HG02973 (cell line): ENCODE data around the gene FAM25A.

ENCODE experiments used
- ATAC-seq: cut with Tn5 transposase; IDR thresholded peaks from one replicate; pipeline ENCODE4 v1.9.1; 2021; ENCODE audit warnings: moderate library complexity; ENCODE audit not compliant: unreplicated experiment

FAM25A gene

DNA sequence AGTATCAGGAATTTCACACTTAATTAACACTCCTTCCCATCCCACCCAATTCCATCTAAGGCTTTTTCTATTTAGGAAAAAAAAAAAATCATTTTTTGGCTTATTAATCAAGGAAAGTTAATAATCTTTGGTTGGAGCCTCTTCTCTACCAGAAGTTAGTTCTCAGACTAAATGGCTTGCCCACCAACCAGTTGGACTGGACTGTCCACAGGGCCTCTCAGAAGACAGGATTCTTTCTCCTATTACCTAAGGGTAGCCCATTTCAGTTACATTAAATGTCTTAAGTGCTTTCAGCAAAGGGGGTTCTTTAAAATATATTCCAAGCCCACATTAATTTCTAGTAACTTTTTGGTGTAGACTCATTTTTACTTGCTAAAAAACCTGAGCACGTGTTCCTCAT, 39.3 kb downstream of the FAM25A start:
- ATAC-seq: no peak

DNA sequence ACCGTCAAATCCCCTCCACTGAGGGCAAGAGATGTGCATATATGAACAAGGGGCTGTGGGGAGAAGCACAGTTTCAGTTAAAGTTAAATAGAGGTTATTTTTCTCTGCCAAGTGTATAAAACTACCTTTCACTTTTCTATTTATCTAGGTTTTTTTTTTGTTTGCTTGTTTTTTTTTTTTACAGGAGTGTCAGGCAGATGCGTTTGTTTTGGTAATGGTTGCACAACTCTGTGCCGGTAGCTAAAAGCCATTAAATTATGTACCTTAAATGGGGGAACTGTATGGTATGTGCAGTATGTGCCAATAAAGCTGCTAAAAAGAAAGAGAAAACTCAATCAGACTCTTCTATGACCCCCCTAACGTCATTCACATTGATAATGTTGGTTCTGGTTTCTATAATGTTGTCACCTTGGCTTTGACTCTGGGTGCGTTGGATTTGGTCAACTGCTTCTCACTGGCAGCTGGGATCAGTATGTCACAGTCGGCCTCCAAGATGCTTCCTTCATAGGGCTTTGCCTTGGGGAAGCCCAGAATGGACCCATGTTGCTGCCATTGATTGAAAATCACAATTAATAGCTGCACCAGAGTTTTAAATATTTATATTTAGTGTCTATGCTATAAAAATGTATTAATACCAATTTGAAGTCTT, 40.3 kb downstream of the FAM25A start:
- no peak for ATAC-seq

DNA sequence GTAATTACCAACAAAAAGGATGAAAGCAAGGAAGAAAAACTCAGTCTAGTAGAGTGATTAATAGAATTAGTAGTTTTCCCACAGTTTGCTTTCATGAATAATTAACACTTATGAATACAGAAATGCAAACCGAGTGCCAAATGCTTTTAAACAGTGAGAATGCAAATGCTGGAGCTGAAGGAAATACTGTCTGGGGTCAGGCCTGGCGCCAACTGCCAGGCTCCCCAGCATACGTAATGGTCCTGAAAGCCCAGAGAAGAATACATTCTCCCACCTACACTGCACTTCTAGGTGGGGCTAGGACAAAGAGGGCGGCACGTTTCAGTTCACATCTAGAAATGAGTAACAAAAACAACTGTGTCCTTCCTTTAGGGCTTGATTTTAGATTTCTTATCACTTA, 44.6 kb downstream of the FAM25A start:
- no peak for ATAC-seq

DNA sequence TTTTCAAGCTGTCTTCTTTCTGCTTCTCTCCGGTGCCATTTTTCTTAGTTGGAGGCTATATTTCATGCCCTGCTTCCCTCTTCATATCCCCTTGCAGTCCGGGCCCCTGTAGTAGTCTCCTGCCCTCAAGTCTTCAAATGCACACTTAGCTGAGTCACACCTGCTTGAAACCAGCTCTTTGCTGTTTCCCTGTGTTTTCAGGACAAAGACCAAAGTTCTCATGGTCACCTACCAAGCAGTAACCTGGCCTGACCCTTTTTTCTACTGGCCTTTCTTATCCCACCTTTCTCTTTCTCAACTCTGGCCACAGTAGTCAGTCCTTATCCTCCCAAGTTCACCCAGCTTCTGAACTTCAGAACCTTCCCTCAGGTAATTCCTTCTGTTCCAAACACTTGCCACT, 46.1 kb downstream of the FAM25A start:
- ATAC-seq: no peak

DNA sequence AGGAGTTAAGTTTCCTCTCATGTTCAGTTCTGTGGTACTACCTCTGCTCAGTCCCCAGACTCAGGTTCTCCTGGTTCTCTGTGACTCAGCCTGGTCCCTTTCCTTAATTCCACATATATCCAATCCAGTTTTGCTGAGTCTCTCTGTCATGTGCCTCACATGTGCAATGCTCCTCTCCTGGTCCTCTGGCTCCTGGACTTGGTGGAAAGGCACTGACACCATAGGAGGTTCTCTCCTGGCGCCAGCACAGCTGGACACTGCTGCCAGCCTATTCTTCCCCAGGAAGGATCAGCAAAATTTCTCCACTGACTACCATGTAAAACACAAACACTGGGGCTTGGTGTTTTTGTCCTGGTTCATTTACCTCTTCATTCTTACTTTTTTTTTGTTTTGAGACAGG, 46.8 kb downstream of the FAM25A start:
- ATAC-seq: no peak

DNA sequence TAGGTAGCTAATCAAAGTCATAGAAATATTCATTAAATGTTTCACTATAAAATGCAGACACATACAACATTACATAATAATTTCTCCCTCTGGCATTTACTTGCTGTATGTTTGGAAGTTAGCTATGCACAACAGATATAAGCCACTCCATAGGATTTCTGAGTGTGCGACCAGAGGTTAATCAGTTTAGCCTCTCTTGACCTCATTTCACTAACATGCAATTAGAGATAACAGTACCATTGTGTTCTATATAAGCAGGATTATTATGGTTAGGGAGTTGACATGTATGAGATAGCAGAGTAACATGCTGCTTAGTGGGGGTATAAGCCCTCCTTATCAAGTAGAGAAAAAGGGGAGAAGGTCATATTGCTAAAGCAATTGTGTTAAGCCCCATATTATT, 48.2 kb downstream of the FAM25A start:
- no peak for ATAC-seq

DNA sequence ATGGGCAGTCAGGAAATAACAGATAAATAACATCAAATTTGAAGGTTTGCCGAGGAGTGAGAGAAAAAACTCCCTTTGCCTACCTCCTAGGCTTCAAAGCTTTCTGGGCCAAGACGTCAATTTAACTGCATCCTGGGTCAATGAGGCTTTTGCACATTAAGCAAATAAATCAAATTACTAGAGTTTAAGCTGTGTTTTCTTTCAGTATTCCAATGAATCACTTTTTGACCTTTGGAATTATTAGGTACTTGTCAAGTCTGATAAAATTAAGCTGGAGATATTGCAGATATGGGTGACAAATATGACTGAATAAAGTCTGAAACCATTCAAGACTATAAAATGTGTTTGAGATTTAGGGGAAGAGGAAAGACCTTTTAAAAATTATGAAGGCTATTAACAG, 52.4 kb downstream of the FAM25A start:
- ATAC-seq: no peak
